HepG2 (cell line): ENCODE results near the gene TMEM135. TPM values are rescaled to one million over a fixed set of nuclear protein-coding genes. Genes with fewer than 3 reads are reported as not detected.

Experiments
- ARNTL ChIP-seq: sonication (generic); formaldehyde crosslinking; IDR thresholded peaks from 2 replicates; pipeline ENCODE4 v1.4.0; 2020; ENCODE audit warnings: mild to moderate bottlenecking, missing genetic modification reagents
- ATF2 ChIP-seq: sonication (generic); formaldehyde crosslinking; IDR thresholded peaks from 2 replicates; pipeline ENCODE4 v1.4.0; 2020; ENCODE audit warnings: missing genetic modification reagents
- ERF ChIP-seq: IDR thresholded peaks from 2 replicates; pipeline ENCODE4 v1.6.1; 2018; ENCODE audit warnings: missing biosample characterization, missing genetic modification reagents
- MAFG ChIP-seq: sonication (generic); formaldehyde crosslinking; IDR thresholded peaks from 2 replicates; pipeline ENCODE4 v1.5.1; 2020; ENCODE audit warnings: mild to moderate bottlenecking, missing genetic modification reagents
- NCOR1 ChIP-seq: fragments of 200-600 bp; sonication (generic); IDR thresholded peaks from 2 replicates; pipeline ENCODE4 v1.7.0; 2017; ENCODE audit warnings: antibody characterized with exemption, low read length, borderline replicate concordance
- RFX1 ChIP-seq: fragments of 450-650 bp; IDR thresholded peaks from 2 replicates; pipeline ENCODE4 v1.6.1; 2017
- SNAPC2 ChIP-seq: sonication (generic); formaldehyde crosslinking; IDR thresholded peaks from 2 replicates; pipeline ENCODE4 v1.8.1; 2022; ENCODE audit warnings: mild to moderate bottlenecking, missing genetic modification reagents
- TFDP1 ChIP-seq: IDR thresholded peaks from 2 replicates; pipeline ENCODE4 v1.6.1; 2016; ENCODE audit warnings: missing compliant biosample characterization, missing genetic modification reagents, borderline replicate concordance
- TFE3 ChIP-seq: IDR thresholded peaks from 2 replicates; pipeline ENCODE4 v1.6.1; 2016
- TSC22D2 ChIP-seq: sonication (generic); formaldehyde crosslinking; IDR thresholded peaks from 2 replicates; pipeline ENCODE4 v1.5.1; 2020; ENCODE audit warnings: missing genetic modification reagents, mild to moderate bottlenecking, borderline replicate concordance
- ZBTB2 ChIP-seq: sonication (generic); formaldehyde crosslinking; IDR thresholded peaks from 2 replicates; pipeline ENCODE4 v1.8.0; 2022; ENCODE audit warnings: low read depth, missing genetic modification reagents
- ZNF160 ChIP-seq: sonication (generic); formaldehyde crosslinking; IDR thresholded peaks from 2 replicates; pipeline ENCODE4 v1.8.0; 2022; ENCODE audit warnings: mild to moderate bottlenecking, inconsistent platforms, missing genetic modification reagents
- ZNF574 ChIP-seq: sonication (generic); formaldehyde crosslinking; IDR thresholded peaks from 2 replicates; pipeline ENCODE4 v1.4.0; 2020; ENCODE audit warnings: missing genetic modification reagents
- ZNF577 ChIP-seq: sonication (generic); formaldehyde crosslinking; IDR thresholded peaks from 2 replicates; pipeline ENCODE4 v1.4.0; 2020; ENCODE audit warnings: mild to moderate bottlenecking, low read depth, missing genetic modification reagents, borderline replicate concordance
- ZNF687 ChIP-seq: sonication (generic); formaldehyde crosslinking; IDR thresholded peaks from 2 replicates; pipeline ENCODE4 v1.5.1; 2020; ENCODE audit warnings: mild to moderate bottlenecking, missing genetic modification reagents, moderate library complexity
- ZNF737 ChIP-seq: sonication (generic); formaldehyde crosslinking; IDR thresholded peaks from 2 replicates; pipeline ENCODE4 v1.5.0; 2020; ENCODE audit warnings: missing genetic modification reagents, mild to moderate bottlenecking, borderline replicate concordance
- ZSCAN21 ChIP-seq: sonication (generic); formaldehyde crosslinking; IDR thresholded peaks from 2 replicates; pipeline ENCODE4 v1.8.0; 2022; ENCODE audit warnings: mild to moderate bottlenecking, missing genetic modification reagents, moderate library complexity, borderline replicate concordance
- polyA plus RNA-seq, 8 experiments: library from polyadenylated mRNA; depleted of rRNA in 3 of 8; stranded (reverse) in 7 of 8; unstranded in 1 of 8; fragments of >200 nt; fragmentation: Illumina TruSeq in 4 of 8; extraction: Trizol in 4 of 8; gene quantifications; 2 replicates each; pipeline versions ENCODE4 v1.2.1 to v1.2.3, GENCODE V29; 2011 to 2016; ENCODE audit warnings: low read depth in 4 of 8, missing spikeins in 1 of 8, mixed read lengths in 1 of 8; ENCODE audit not compliant: insufficient read depth in 1 of 8
- total RNA-seq, 5 experiments: library from RNA; depleted of rRNA; stranded (reverse); fragments of >200 nt; fragmentation: Illumina TruSeq; extraction: Trizol; gene quantifications; 2 replicates each; pipeline ENCODE4 v1.2.3, GENCODE V29; 2016; ENCODE audit warnings: low read depth in 1 of 5

The TMEM135 gene
- total and polyA plus RNA-seq, 2 of the 13 experiments (the other 11 are each of a cell fraction or from before 2014, with no cell fraction given), result 36.6 to 88.9 TPM

- TF ChIP-seq ZBTB2 (CRISPR knock-in tag) (no peak), TSC22D2 (CRISPR knock-in tag) (no peak), ZNF574 (CRISPR knock-in tag) (no peak), ZNF737 (CRISPR knock-in tag) (no peak), SNAPC2 (CRISPR knock-in tag) (no peak), TFE3 (CRISPR knock-in tag) (no peak), ZNF160 (CRISPR knock-in tag) (no peak), ZNF687 (CRISPR knock-in tag) (no peak), ARNTL (no peak), TFDP1 (no peak), MAFG (CRISPR knock-in tag) (no peak), ZNF577 (no peak), NCOR1 (peak; percentile 97), RFX1 (peak; percentile 74), ATF2 (CRISPR knock-in tag) (no peak; the same call in 1 of the 2 replicates), ERF (CRISPR knock-in tag) (no peak), ZSCAN21 (CRISPR knock-in tag) (no peak)
Observed at GRCh38 chr11:87076874-87077429, 39.2 kb downstream of the TMEM135 start (continued).
